GM12878 (cell line): ENCODE measurements around the gene ING5.
A peak's percentile ranks its signal among the peaks of the same experiment; 100 is the strongest.

Experiments
- CTCF ChIP-seq, 3 experiments: IDR thresholded peaks in 2 of 3; conservative IDR thresholded peaks in 1 of 3; 2 replicates each; pipeline ENCODE4 v1.5.1; 2011; ENCODE audit warnings: low read depth in 3 of 3, low read length in 3 of 3, mild to moderate bottlenecking in 3 of 3, control low read depth in 2 of 3, moderate library complexity in 2 of 3, inconsistent platforms in 1 of 3, mixed read lengths in 1 of 3; ENCODE audit not compliant: control insufficient read depth in 2 of 3, insufficient read depth in 1 of 3; ENCODE audit errors: extremely low read depth in 1 of 3
- E4F1 ChIP-seq: fragments of 450-650 bp; IDR thresholded peaks from 2 replicates; pipeline ENCODE4 v1.6.1; 2018; ENCODE audit warnings: borderline replicate concordance, mild to moderate bottlenecking; ENCODE audit not compliant: partially characterized antibody
- ELK1 ChIP-seq: IDR thresholded peaks from 2 replicates; pipeline ENCODE4 v1.6.1; 2012; ENCODE audit warnings: low read depth, low read length, improper control_type of control experiment
- EZH2 ChIP-seq: IDR thresholded peaks from 2 replicates; pipeline ENCODE4 v1.6.1; 2012; ENCODE audit warnings: low read depth, mild to moderate bottlenecking, control low read depth, inconsistent platforms, low read length, borderline replicate concordance; ENCODE audit not compliant: control insufficient read depth
- MAX ChIP-seq: IDR thresholded peaks from 2 replicates; pipeline ENCODE4 v1.6.1; 2012; ENCODE audit warnings: low read depth, low read length, improper control_type of control experiment
- RAD21 ChIP-seq: IDR thresholded peaks from 2 replicates; pipeline ENCODE4 v1.6.1; 2011; ENCODE audit warnings: mild to moderate bottlenecking, low read depth, low read length, moderate library complexity; ENCODE audit not compliant: insufficient read depth
- RFX5 ChIP-seq: IDR thresholded peaks from 2 replicates; pipeline ENCODE4 v1.6.1; 2011; ENCODE audit warnings: low read depth, low read length, improper control_type of control experiment
- TCF12 ChIP-seq: IDR thresholded peaks from 2 replicates; pipeline ENCODE4 v1.6.1; 2011; ENCODE audit warnings: low read depth, mild to moderate bottlenecking, low read length
- YY1 ChIP-seq: IDR thresholded peaks from 2 replicates; pipeline ENCODE4 v1.6.1; 2011; ENCODE audit warnings: low read depth, mild to moderate bottlenecking, low read length

GRCh38 chr2:241762933-241763369 lies 61.1 kb downstream of the ING5 start:
- TF ChIP-seq RFX5 (no peak), CTCF (IDR thresholded peaks at IDR 0.05 in 2 of 3, conservative IDR thresholded peaks at IDR 0.05 in 1 of 3; ENCODE audit: control insufficient read depth in 2 of 3, extremely low read depth in 1 of 3, insufficient read depth in 1 of 3, low read depth in 3 of 3, low read length in 3 of 3) (no peak), RAD21 (0 out of 2 replicates have a peak, but pooled peaks have one; percentile 2), MAX (no peak), ELK1 (no peak), YY1 (0 out of 2 replicates have a peak, but pooled peaks have one; percentile 68), E4F1 (peak; percentile 30), EZH2 (no peak), TCF12 (peak; percentile 94)
